HFF-Myc (cell line): ENCODE results near the gene TRDN.

ENCODE experiments used
- DNase-seq: peaks from one replicate; pipeline ENCODE4 v3.0.0-alpha.2; 2011; ENCODE audit warnings: low read depth; ENCODE audit errors: extremely low read depth
- H3K4me3 ChIP-seq: replicated peaks from 2 replicates; pipeline ENCODE4 v1.5.1; 2011; ENCODE audit warnings: low read depth, mild to moderate bottlenecking, control low read depth, low read length
- CTCF ChIP-seq: IDR thresholded peaks from 2 replicates; pipeline ENCODE4 v1.5.1; 2012; ENCODE audit warnings: mild to moderate bottlenecking, low read depth, low read length, control low read depth; ENCODE audit errors: missing control alignments

TRDN gene

GRCh38 chr6:123360359-123360758 lies 276.4 kb downstream of the TRDN start:
- no peak overlapping the region for H3K4me3 ChIP-seq
- TF ChIP-seq CTCF = no peak
- DNase-seq = no peak

GRCh38 chr6:123352705-123353104 lies 284.0 kb downstream of the TRDN start:
- no peak for DNase-seq
- no peak for TF ChIP-seq CTCF
- H3K4me3 ChIP-seq = no peak overlapping the region

GRCh38 chr6:123352279-123352678 lies 284.5 kb downstream of the TRDN start:
- TF ChIP-seq CTCF = no peak
- no peak for DNase-seq
- H3K4me3 ChIP-seq = no peak overlapping the region

- no peak overlapping the region for H3K4me3 ChIP-seq
- DNase-seq = no peak
- TF ChIP-seq CTCF = no peak
Measured at GRCh38 chr6:123343836-123344235, 292.9 kb downstream of the TRDN start.

GRCh38 chr6:123338394-123338793 lies 298.4 kb downstream of the TRDN start:
- DNase-seq = no peak

GRCh38 chr6:123333000-123333756 lies 303.6 kb downstream of the TRDN start:
- H3K4me3 ChIP-seq = no peak overlapping the region
- TF ChIP-seq CTCF = no peak
- no peak for DNase-seq

More at GRCh38 chr6:123338394-123338793, 298.4 kb downstream of the TRDN start:
- no peak overlapping the region for H3K4me3 ChIP-seq
- no peak for TF ChIP-seq CTCF

DNA sequence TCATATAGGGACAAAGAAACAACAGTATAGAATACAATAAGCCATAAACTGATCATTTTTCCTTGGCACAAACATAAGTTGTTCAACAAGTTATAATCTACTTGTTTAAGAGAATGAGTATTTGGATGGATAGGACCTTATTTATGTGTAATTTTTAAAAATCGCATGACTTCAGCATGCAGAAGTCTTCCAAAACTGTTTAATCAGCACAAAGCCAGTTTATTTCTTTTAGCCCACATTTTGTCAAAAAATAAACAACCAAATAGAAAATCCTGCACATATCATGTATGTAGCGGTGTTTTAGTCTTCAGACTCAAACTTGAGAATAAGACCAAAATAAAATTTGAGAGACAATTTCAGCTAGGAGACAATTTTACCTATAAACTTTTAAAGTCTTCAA lies 304.7 kb downstream of the TRDN start:
- TF ChIP-seq CTCF = no peak
- no peak for DNase-seq
- no peak overlapping the region for H3K4me3 ChIP-seq
